Activated CD8-positive, alpha-beta memory T cell treated with anti-CD3 and anti-CD28 coated beads, Interleukin-2, amount 10 ng/mL, durations not matched to agents 7 days and 5 days (primary cell): ENCODE data around the gene EPS8L2. TPM values are rescaled to one million over a fixed set of nuclear protein-coding genes. Genes with fewer than 3 reads are reported as not detected.

Experiments used
- ATAC-seq: fragments of 150-1000 bp; cut with Tn5 transposase; one replicate; pipeline ENCODE4 v1.10.0; 2021; ENCODE audit warnings: moderate library complexity
- CTCF ChIA-PET: fragments of 350-600 bp; sonication (Branson Sonifier 250); formaldehyde crosslinking; loops from one replicate; lab custom pipeline; 2021; ENCODE audit warnings: antibody characterized with exemption; lab: Charles Lee
- DNase-seq: peaks from one replicate; pipeline ENCODE4 v3.0.0-alpha.2; 2020
- H3K27ac Mint-ChIP-seq: one replicate; pipeline ENCODE4 v1.8.0; 2021; ENCODE audit warnings: mild to moderate bottlenecking, mixed read lengths
- H3K27me3 Mint-ChIP-seq: one replicate; pipeline ENCODE4 v1.8.0; 2021; ENCODE audit warnings: mixed read lengths
- H3K36me3 Mint-ChIP-seq: one replicate; pipeline ENCODE4 v1.8.0; 2021; ENCODE audit warnings: mild to moderate bottlenecking, mixed read lengths
- H3K4me1 Mint-ChIP-seq: one replicate; pipeline ENCODE4 v1.8.0; 2021; ENCODE audit warnings: mixed read lengths
- H3K4me3 Mint-ChIP-seq: one replicate; pipeline ENCODE4 v1.8.0; 2021; ENCODE audit warnings: mild to moderate bottlenecking, moderate library complexity, mixed read lengths
- H3K9me3 Mint-ChIP-seq: one replicate; pipeline ENCODE4 v1.8.0; 2022; ENCODE audit warnings: low read depth, mixed read lengths
- total RNA-seq, 2 experiments: library from RNA; stranded (reverse); gene quantifications; one replicate each; pipeline ENCODE4 v1.2.3, GENCODE V29; 2021

Gene EPS8L2
- total RNA-seq, 2 experiments from 2014 or later = 17.4 to 20.2 TPM

- Mint-ChIP-seq H3K27me3 (peaks cover 15% of the 10 kb centered on the region), H3K9me3 (no peaks in the 10 kb centered on the region), H3K36me3 (no peaks in the 10 kb centered on the region), H3K27ac (no peak overlapping the region), H3K4me1 (peaks cover 8% of the 10 kb centered on the region), H3K4me3 (no peak overlapping the region)
- ATAC-seq (no peak), DNase-seq (no peak)
- CTCF ChIA-PET = interaction anchor here (1.5 to 7.9 kb wide), 3 partner anchors 15 to 188 kb away, joined by 3 to 46 read pairs (median 3); no protein-coding TSS in a partner anchor
Observed at GRCh38 chr11:742571-743201, 36.7 kb downstream of the EPS8L2 start.

- H3K27ac Mint-ChIP-seq = no peak overlapping the region
- ATAC-seq (no peak), DNase-seq (no peak)
- H3K27me3 Mint-ChIP-seq = no peaks in the 10 kb centered on the region
- CTCF ChIA-PET = interaction anchor here (0.7 to 7.9 kb wide), 2 partner anchors 18 to 77 kb away, joined by 3 to 46 read pairs; no protein-coding TSS in a partner anchor
- H3K4me1 Mint-ChIP-seq = peaks cover 21% of the 10 kb centered on the region
- H3K9me3 Mint-ChIP-seq = no peaks in the 10 kb centered on the region
- H3K4me3 Mint-ChIP-seq = no peak overlapping the region
- H3K36me3 Mint-ChIP-seq = peaks cover 2% of the 10 kb centered on the region
Observed at GRCh38 chr11:745428-745827, 39.4 kb downstream of the EPS8L2 start.

- peak; percentile 66 for DNase-seq
- CTCF ChIA-PET = interaction anchor here (1.0 to 7.9 kb wide), 10 partner anchors 8 to 55 kb away, joined by 3 to 46 read pairs (median 4); no protein-coding TSS in a partner anchor
- no peaks in the 10 kb centered on the region for H3K9me3 Mint-ChIP-seq
- peak overlapping the region; percentile 84 for H3K4me3 Mint-ChIP-seq
- H3K27ac Mint-ChIP-seq = peak overlapping the region; percentile 70
- peaks cover 25% of the 10 kb centered on the region for H3K4me1 Mint-ChIP-seq
- H3K36me3 Mint-ChIP-seq = peaks cover 2% of the 10 kb centered on the region
- H3K27me3 Mint-ChIP-seq = no peaks in the 10 kb centered on the region
- peak; percentile 35 for ATAC-seq
Observed at GRCh38 chr11:746289-747157, 40.5 kb downstream of the EPS8L2 start.

GRCh38 chr11:747158-748006, 41.4 kb downstream of the EPS8L2 start, which contains the start of gene TALDO1:
TALDO1 (plus strand) TSS chr11:747464; CDS start chr11:747482, 18 bp downstream.
- H3K4me1 Mint-ChIP-seq = peaks cover 26% of the 10 kb centered on the region
- peak within 1 kb of the TSS; percentile 80 for H3K27ac Mint-ChIP-seq
- no peaks in the 10 kb centered on the region for H3K27me3 Mint-ChIP-seq
- peak; percentile 92 for ATAC-seq
- H3K36me3 Mint-ChIP-seq = peaks cover 2% of the 10 kb centered on the region
- no peaks in the 10 kb centered on the region for H3K9me3 Mint-ChIP-seq
- CTCF ChIA-PET = interaction anchor here (0.8 to 7.9 kb wide), 11 partner anchors 9 to 169 kb away, joined by 3 to 46 read pairs (median 4); no protein-coding TSS in a partner anchor
- peak within 1 kb of the TSS; percentile 84 for H3K4me3 Mint-ChIP-seq
- DNase-seq = peak; percentile 89

GRCh38 chr11:748007-748359, 42.0 kb downstream of the EPS8L2 start:
- peak overlapping the region; percentile 80 for H3K27ac Mint-ChIP-seq
- peaks cover 2% of the 10 kb centered on the region for H3K36me3 Mint-ChIP-seq
- H3K9me3 Mint-ChIP-seq = no peaks in the 10 kb centered on the region
- DNase-seq (no peak), ATAC-seq (peak; percentile 3)
- H3K27me3 Mint-ChIP-seq = no peaks in the 10 kb centered on the region
- H3K4me1 Mint-ChIP-seq = peaks cover 26% of the 10 kb centered on the region
- H3K4me3 Mint-ChIP-seq = peak overlapping the region; percentile 84
- CTCF ChIA-PET = interaction anchor here (0.7 to 7.9 kb wide), 10 partner anchors 8 to 170 kb away, joined by 3 to 46 read pairs (median 5); no protein-coding TSS in a partner anchor

GRCh38 chr11:749731-750130, 43.7 kb downstream of the EPS8L2 start:
- Mint-ChIP-seq H3K27me3 (no peaks in the 10 kb centered on the region), H3K27ac (peak overlapping the region; percentile 59), H3K36me3 (peaks cover 2% of the 10 kb centered on the region), H3K9me3 (no peaks in the 10 kb centered on the region), H3K4me3 (peak overlapping the region; percentile 47), H3K4me1 (peaks cover 26% of the 10 kb centered on the region)
- DNase-seq = no peak
- no peak for ATAC-seq
- CTCF ChIA-PET = interaction anchor here (0.7 to 7.9 kb wide), 2 partner anchors 15 to 22 kb away, joined by 5 to 46 read pairs; no protein-coding TSS in a partner anchor

GRCh38 chr11:760236-760635, 54.2 kb downstream of the EPS8L2 start:
- peaks cover 32% of the 10 kb centered on the region for H3K36me3 Mint-ChIP-seq
- CTCF ChIA-PET = interaction anchor here (0.6 to 1.2 kb wide), 4 partner anchors 33 to 205 kb away, joined by 3 read pairs; no protein-coding TSS in a partner anchor
- ATAC-seq (no peak), DNase-seq (no peak)
- no peak overlapping the region for H3K4me3 Mint-ChIP-seq
- no peaks in the 10 kb centered on the region for H3K27me3 Mint-ChIP-seq
- H3K4me1 Mint-ChIP-seq = no peaks in the 10 kb centered on the region
- no peaks in the 10 kb centered on the region for H3K9me3 Mint-ChIP-seq
- H3K27ac Mint-ChIP-seq = peak overlapping the region; percentile 43

GRCh38 chr11:761526-762108, 55.6 kb downstream of the EPS8L2 start:
- no peaks in the 10 kb centered on the region for H3K4me1 Mint-ChIP-seq
- H3K36me3 Mint-ChIP-seq = peaks cover 30% of the 10 kb centered on the region
- no peak for DNase-seq
- no peaks in the 10 kb centered on the region for H3K27me3 Mint-ChIP-seq
- CTCF ChIA-PET = interaction anchor here (1.1 to 1.2 kb wide), 2 partner anchors 14 to 31 kb away, joined by 3 read pairs; partner anchors contain the start of gene TALDO1
- no peak overlapping the region for H3K4me3 Mint-ChIP-seq
- no peaks in the 10 kb centered on the region for H3K9me3 Mint-ChIP-seq
- ATAC-seq = no peak
- H3K27ac Mint-ChIP-seq = no peak overlapping the region

- H3K9me3 Mint-ChIP-seq = no peaks in the 10 kb centered on the region
- H3K4me3 Mint-ChIP-seq = no peak overlapping the region
- ATAC-seq (no peak), DNase-seq (no peak)
- H3K27me3 Mint-ChIP-seq = no peaks in the 10 kb centered on the region
- peaks cover 27% of the 10 kb centered on the region for H3K36me3 Mint-ChIP-seq
- no peak overlapping the region for H3K27ac Mint-ChIP-seq
- peaks cover 2% of the 10 kb centered on the region for H3K4me1 Mint-ChIP-seq
- CTCF ChIA-PET = interaction anchor here (1.1 kb wide), 1 partner anchor 15 kb away, joined by 3 read pairs; the partner anchor contains the start of gene TALDO1
Observed at GRCh38 chr11:762421-763072, 56.5 kb downstream of the EPS8L2 start.

GRCh38 chr11:763073-763463, 57.0 kb downstream of the EPS8L2 start:
- CTCF ChIA-PET = interaction anchor here (0.8 to 1.6 kb wide), 2 partner anchors 12 to 208 kb away, joined by 3 read pairs; no protein-coding TSS in a partner anchor
- H3K4me1 Mint-ChIP-seq = peaks cover 2% of the 10 kb centered on the region
- H3K27ac Mint-ChIP-seq = no peak overlapping the region
- no peak for ATAC-seq
- no peak for DNase-seq
- no peak overlapping the region for H3K4me3 Mint-ChIP-seq
- H3K27me3 Mint-ChIP-seq = no peaks in the 10 kb centered on the region
- no peaks in the 10 kb centered on the region for H3K9me3 Mint-ChIP-seq
- H3K36me3 Mint-ChIP-seq = peaks cover 25% of the 10 kb centered on the region

- no peak overlapping the region for H3K27ac Mint-ChIP-seq
- H3K36me3 Mint-ChIP-seq = peaks cover 23% of the 10 kb centered on the region
- H3K9me3 Mint-ChIP-seq = no peaks in the 10 kb centered on the region
Observed at GRCh38 chr11:763549-764321, 57.7 kb downstream of the EPS8L2 start.

More at GRCh38 chr11:763549-764321, 57.7 kb downstream of the EPS8L2 start:
- Mint-ChIP-seq H3K4me3 (no peak overlapping the region), H3K4me1 (peaks cover 2% of the 10 kb centered on the region), H3K27me3 (no peaks in the 10 kb centered on the region)
- CTCF ChIA-PET = interaction anchor here (0.8 to 1.6 kb wide), 5 partner anchors 13 to 209 kb away, joined by 3 read pairs; no protein-coding TSS in a partner anchor
- DNase-seq (no peak), ATAC-seq (no peak)
